GM19351 (cell line): ENCODE data around the gene EXOC2.

Experiments
- ATAC-seq: cut with Tn5 transposase; IDR thresholded peaks from one replicate; pipeline ENCODE4 v1.9.1; 2021; ENCODE audit warnings: mild to moderate bottlenecking, moderate library complexity; ENCODE audit not compliant: unreplicated experiment

The EXOC2 gene

DNA sequence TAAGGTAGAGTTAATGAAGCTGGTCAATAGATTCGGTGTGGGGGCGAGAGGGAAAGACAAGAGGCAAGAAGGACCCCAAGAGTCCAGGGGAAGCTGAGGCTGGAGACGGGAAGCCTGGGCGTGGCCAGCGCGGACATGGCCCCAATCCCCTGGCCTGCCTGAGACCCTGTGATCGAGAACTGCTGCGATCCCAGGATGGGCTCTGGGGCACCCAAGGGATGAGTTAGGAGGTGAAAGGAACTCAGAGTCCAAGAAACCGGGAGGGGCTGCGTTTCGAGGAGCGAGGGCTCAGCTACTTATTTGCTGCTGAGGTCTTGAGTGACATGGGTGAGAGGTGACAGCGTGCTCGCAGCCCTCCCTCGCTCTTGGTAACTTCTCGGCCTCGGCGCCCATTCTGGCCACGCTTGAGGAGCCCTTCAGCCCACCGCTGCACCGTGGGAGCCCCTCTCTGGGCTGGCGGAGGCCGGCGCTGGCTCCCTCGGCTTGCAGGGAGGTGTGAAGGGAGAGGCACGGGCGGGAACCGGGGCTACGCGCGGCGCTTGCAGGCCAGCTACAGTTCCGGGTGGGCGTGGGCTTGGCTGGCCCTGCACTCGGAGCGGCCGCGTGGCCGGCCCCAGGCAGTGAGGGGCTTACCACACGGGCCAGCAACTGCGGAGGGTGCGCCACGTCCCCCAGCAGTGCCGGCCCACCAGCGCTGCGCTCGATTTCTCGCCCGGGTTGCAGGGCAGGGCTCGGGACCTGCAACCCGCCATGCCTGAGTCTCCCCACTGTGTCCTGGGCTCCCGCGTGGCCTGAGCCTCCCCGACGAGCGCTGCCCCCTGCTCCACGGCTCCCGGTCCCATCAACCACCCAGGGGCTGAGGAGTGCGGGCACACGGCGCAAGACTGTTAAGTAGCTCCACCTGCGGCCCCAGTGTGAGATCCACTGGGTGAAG is 243.2 kb downstream of the EXOC2 start:
- no peak for ATAC-seq

DNA sequence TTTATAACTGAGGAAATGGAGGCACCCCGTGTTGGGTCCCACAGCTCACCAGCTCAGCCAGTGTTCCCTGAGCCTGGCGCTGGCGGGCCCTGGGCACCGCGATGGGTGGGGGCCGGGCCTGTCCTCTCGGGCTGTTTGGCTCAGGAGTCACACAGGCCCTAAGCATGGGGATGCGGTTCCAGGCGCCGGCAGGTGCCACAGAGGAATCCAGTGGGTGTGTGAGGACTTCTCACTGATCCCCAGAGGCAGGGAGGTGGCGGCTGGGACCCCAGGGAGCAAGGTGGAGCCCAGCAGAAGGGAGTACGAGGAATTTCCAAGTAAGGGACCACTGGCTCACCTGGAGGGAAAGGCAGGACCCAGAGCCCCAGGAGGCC is 243.9 kb downstream of the EXOC2 start:
- no peak for ATAC-seq

DNA sequence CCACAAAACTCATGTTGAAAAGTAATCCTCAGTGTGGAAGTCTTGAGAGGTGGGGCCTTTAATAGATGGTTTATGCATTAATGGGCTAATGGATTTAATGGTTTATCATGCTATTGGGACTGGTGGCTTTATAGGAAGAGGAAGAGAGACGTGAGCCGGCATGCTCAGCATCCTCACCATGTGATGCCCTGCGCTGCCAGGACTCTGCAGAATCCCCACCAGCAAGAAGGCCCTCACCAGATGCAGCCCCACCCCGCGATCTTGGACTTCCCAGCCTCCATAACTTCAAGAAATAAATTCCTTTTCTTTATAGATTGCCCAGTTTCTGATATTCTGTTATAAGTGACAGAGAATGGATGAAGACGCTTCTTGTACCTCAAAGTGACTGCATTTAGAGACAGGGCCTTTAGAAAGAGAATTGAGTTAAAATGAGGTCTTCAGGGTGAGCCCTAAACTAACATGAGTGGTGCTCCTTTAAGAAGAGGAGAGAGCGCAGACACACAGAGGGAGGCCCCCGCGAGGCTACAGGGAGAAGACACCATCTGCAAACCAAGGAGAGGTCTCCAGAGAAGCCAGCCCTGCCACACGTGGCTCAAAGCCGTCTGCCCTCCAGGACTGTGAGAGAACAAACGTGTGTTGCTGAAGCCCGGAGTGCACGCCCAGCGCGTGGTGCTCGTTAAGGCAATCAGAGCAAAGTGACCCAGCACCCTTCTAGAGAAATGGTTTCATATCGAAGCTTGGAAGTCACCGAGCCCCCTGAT is 244.5 kb downstream of the EXOC2 start:
- ATAC-seq = no peak

DNA sequence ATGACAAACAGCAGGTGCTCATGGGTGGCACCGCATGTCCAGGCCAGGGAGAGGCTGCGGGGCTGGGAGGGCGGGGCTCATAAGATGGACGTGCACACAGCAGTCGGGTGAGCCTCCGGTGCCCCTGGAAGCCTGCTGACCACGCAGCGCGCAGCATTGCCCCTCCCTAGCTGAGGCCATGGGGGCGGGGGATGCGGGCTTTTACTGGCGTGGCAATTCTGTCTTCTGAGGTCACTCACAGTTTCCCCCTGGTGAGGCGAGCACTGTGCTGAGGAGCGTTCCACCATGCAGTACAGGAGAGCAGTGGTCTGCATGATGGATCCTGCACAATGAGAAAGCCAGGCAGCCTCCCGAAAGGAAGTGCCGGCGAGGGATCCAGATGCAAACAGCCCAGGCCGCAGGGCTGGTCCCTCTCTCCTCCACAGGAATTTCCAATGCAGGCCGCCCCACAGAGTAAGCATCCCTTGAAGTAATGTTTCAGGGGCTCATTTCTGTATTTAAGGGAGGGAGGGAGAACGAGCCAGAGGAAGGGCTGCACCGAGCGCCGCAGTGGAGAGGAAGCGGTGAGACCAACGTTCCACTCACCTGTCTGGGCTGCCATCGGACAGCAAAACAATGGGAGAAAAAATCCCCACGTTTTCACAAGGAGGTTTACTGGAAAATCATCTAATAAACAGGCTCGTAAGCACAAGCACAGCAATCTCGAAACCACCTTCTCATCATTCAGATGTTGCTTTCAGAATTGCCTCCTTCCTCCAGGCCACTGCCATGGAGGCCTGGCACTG is 245.4 kb downstream of the EXOC2 start:
- ATAC-seq = no peak

DNA sequence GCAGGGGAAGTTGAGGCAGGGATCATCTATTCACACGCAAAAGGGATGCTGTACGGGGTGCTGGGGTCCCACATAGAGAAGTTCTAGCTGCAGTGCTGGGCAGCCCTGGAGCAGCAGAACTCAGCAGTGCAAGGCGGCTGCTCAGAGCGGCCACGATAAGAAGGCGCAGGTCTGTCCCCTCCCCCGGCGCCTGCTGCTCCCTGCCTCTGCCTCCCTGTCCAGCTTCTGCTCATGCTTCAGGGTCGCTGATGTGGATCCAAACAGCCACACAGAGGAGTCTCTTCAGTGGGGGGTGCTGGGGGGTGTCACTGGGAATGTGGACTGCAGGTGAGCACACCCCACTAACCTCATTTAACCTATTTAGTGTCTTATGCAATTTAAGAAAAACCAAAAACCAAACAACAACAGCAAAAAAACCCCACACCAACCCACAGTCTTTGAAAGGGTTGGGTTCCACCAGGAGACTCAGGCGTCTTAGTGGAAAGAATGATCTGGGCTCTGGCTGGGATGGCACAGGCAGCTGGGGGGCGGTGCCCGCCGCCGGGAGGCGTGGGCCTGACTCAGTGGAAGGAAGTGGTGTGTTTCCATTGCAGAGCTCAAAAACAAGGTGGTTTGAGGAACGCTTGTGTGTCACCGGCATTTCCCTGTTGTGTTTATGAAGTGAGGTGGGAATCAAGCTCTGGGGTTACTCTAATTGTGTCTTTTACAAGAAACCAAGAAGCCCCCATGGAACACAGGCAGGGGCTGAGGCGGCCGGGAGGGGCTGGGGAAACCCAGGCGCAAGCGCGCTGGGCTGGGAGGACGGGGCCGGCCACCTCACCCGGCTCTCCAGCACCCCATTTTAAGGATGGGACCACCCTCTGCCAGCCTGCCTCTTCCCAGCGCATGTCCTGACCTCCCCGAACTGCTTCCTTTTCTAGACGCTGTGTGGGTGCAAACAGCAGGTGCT is 246.2 kb downstream of the EXOC2 start:
- no peak for ATAC-seq

DNA sequence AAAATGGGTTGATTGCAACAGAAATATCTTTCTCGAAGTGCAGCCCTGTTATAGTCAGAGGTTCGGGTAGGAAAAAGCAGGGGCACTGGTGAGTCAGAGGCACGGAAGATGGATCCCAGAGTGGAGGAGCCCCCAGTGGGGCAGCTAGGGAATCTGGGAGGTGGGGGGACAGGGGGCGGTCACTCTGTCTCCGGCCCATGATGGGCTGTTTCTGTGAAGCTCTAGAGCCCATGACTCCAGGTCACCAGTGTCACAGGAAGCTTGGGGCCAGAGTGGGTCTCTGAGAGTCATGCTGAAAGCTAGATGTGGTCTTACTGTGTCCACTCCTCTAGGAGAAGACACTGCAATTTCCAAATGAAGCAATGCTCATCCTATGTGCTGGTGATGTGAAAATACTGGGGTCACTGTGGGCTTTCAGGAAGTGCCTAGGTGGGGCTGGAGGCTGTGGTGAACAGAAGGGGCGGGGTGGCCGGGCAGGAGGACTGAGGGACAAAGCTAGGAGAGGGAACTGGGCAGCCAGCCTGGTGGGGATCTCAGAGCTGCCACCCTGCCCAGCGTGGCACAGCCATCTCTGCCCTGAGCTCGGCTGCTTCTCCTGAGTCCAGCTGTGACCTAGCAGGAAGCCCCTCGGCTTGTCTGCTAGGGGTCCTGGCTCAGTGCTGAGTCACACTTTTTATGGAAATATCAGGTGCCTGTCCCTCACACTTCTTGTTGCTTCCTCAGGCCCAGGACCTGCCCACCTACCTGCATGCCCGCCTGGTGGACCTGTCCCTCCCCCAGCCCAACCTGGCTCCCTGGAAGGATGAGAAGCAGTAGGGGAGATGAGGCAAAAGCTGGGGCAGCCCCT is 247.1 kb downstream of the EXOC2 start:
- no peak for ATAC-seq

DNA sequence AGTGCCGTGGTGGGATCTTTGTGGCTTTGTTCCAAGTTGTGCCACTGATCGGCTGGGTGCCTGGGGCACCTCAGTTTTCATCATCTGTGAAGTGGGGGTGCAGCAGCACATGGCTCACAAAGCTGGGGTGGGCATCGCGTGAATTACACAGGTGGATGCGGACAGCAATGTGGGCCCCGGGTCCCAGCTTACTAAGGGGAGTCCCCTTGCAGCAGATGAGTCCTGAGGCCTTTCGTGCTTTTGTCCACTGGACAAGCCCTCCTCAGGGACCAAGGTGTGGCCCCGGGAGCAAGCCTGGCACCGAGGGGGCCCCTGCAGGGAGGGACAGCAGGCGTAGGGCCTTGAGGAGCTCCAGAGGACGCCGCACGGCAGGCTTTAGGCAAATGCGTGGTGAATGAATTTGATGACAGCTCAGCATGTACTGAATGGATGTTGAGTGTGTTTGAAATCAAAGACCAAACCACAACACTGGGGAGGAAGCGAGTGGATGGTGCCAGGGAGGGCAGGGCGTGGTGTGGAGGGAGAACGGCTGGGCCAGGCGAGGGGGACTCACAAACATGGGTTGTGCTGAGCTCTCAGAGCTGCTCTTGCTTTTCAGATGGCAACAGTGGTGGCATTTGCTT is 248.2 kb downstream of the EXOC2 start:
- no peak for ATAC-seq

DNA sequence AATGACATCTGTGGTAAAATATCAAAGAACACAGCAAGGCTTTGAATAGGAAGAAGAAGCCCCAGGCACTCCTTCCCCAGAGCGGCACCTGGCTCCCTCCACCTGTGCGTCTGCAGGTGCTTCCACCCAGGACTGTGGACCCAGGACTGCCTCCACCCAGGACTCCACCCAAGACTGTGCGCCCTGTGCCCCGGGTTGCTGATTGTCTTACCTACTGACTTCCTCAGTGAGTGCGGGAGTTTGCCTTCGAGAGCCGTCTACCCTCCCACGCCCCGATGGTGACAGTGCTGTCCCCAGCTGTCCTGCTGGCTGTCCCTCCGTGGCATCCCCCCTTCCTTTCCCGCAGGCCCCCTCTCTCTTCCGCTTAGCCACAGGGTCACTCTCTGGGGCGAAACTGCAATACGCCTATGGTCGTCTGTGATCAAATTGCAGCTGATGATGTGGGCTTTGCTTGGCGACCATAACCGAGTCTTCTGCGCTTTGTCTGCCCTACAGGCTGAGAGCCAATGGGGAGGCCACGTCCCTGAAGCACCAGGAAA is 249.2 kb downstream of the EXOC2 start:
- no peak for ATAC-seq

DNA sequence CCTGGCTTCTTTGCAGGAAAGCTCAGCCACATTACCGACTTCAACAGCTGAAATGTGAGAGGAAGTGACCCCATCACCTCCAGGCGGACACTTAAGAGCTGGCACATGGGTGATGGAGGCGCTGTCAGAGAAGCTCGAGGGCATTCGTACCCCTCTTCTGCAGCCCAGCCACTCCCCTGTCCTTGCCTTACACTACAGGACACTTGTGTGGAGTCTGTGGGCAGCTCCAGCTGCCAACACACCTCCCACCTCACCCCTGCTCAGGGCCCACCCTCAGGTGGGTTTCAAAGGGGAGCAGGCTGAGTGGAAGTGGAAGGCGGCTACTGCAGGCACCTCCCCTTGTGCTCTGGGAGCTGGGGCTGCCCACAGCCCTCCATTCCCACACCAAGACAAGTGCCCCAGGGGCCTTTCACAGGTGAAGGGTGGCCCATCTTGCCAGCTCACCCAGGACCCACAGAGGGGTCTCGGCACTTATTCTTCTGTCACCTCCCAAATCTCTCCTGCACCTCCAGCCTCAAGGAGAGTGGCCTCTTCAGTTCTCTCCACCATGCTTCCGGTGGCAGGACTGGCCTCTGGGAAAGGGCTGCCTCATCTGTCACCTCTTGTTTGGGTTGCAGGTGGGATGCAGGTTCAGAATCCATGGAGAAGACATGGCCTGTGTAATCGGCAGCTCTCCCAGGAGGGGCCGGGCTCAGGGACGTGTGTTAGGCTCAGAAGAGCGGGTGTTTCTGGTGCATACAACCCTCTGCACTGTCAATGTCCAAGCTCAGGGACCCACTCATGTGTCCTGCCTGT is 251.6 kb downstream of the EXOC2 start:
- no peak for ATAC-seq

DNA sequence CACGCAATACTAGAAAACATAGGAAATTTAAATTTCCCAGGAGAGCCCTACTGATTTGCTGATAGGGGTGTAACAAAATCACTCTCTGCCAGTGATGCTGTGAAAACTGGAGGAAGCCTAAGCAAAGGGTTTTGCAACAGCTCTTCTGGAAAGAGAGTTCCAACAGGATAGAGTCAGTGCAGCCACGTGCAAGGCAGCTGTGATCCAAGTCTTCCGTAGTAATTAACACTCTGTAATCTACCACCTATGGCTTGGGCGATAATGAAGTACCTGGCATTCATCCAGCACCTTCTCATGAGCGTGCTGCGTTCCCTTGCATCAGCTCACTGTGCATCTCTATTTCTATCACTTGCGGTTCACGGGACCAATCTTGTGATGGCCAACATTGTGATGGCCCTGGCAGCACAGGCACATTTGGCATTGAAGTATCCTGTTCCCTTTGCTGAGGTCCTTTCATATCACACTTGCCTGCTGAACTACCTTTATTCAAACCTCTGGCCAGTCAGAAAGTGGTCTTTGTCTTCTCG is 253.2 kb downstream of the EXOC2 start:
- no peak for ATAC-seq

DNA sequence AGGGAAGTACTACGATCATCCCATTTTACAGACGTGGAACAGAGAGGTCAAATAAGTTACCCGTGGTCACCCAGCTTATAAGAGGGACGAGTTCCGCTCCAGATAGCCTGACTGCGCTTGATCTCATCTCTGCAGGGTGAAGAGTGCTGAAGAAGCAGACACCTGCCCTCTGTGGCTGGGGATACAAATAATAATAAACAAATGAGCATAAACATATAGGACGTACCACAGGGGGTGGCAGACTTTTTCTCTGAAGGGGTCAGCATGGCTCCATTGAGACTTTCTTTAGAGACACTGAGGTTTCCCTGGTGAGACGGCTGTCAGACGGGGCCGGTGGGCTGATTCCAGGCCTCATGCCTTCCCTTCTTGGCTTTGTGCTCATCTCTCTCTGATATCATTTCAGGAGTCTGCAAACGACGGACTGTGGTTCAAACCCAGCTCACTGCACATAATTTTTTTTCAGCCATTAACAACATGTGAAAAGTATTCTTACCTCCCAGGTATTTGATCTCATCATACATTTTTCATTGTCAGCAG is 254.2 kb downstream of the EXOC2 start:
- no peak for ATAC-seq

DNA sequence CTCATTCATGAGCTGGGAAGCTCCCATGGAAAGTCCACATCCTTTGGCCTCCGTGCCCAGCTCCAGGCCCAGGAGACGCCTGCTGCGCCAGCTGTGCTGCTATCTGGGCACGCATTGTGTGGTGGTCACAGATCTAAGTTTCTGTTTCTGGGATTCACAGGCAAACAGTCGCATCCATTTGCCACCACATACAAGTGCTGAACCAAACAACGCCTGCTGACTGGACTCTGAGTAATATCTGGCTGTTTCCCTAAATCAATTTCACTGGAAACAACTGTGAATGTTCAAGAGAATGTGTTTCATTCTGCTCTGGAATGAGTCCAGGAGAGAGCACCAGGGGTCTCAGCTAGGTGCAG is 255.9 kb downstream of the EXOC2 start:
- ATAC-seq = no peak

DNA sequence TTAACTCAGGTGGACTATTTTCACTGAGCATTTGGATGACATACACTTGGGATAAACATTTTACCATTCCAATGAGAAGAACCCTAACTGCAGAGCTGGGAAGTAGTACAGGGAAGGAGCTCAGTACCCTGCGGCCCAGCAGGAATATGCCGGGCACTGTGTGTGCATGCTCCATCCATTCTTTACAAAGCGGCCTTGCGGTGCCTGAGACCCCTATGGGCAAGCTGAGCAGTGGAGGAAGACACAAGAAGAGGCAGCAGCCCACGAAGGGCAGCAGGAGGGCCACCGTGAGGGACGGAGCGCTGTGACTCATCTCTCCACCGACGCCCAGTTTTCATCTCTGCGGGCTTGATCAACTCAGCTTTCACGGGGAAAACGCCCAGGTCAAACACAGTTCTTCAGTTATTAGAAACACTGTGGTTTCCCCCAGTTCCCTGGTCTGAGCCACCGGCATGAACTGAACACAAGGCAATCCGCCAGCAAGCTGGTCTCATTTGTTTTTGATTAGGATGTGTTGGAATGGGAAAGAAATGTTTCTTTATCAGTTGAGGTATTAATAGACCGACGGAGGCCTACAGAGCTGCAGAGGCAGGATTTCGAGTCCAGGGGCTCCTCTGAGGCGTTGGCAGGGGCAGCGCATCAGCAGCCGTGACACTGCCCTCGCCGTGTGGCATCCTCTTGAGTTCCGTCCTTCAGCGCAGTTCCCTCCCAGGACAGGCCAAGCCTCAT is 256.5 kb downstream of the EXOC2 start:
- ATAC-seq = no peak

DNA sequence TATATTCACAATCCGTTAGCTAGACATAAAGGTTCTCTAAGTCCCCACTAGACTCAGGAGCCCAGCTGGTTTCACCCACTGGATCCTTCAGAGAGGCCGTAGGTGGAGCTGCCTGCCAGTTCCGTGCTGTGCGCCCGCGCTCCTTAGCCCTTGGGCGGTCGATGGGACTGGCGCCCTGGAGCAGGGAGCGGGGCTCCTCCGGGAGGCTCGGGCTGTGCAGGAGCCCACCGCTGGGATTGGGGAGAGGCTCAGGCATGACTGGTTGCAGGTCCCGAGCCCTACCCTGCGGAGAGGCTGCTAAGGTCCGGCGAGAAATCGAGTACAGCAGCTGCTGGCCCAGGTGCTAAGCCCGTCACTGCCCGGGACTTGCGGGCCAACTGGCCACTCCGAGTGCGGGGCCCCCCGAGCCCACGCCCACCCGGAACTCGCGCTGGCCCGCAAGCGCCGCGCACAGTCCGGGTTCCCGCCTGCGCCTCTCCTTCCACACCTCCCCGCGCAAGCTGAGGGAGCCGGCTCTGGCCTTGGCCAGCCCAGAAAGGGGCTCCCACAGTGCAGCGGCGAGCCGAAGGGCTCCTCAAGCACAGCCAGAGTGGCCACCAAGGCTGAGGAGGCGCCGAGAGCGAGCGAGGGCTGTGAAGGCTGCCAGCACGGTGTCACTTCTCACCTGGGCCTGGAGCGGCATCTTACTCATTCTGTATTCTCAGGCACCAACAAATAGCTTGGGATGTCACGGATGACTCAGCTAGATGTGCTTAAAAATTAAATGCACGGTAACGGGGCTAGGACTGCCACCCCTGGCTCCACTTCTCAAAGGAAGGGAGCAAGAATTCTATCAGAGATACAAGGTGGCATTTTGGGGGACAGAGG is 257.3 kb downstream of the EXOC2 start:
- no peak for ATAC-seq
